GM19099 (cell line): ENCODE results near the gene OOEP.

ENCODE experiments used
- POLR2A ChIP-seq: IDR thresholded peaks from 3 replicates; pipeline ENCODE4 v1.6.1; 2011; ENCODE audit warnings: low read depth; ENCODE audit not compliant: insufficient read length; ENCODE audit errors: extremely low read depth

OOEP gene

GRCh38 chr6:73341335-73341734, 28.4 kb downstream of the OOEP start:
- no peak for TF ChIP-seq POLR2A

- TF ChIP-seq POLR2A = no peak
These were observed 29.6 kb downstream of the OOEP start for GRCh38 chr6:73340048-73340447.

- no peak for TF ChIP-seq POLR2A
These were observed 30.4 kb downstream of the OOEP start for GRCh38 chr6:73339340-73339739.

GRCh38 chr6:73329201-73329600, 40.5 kb downstream of the OOEP start:
- no peak for TF ChIP-seq POLR2A

- no peak for TF ChIP-seq POLR2A
These were observed 40.9 kb downstream of the OOEP start for GRCh38 chr6:73328790-73329189.

GRCh38 chr6:73325656-73326055, 44.0 kb downstream of the OOEP start:
- TF ChIP-seq POLR2A = no peak

- no peak for TF ChIP-seq POLR2A
These were observed 46.4 kb downstream of the OOEP start for GRCh38 chr6:73323323-73323722.
